ENCODE results near the gene SREBF1.
A peak's percentile ranks its signal among the peaks of the same experiment; 100 is the strongest.

Gene SREBF1

GRCh38 chr17:17763136-17763535, 73.7 kb downstream of the SREBF1 start:
- DNase-seq (ENCODE audit: low spot score) = peak; percentile 52

GRCh38 chr17:17762744-17763105, 74.1 kb downstream of the SREBF1 start:
- no peak for DNase-seq (ENCODE audit: low spot score)
